IPS-18a (cell line): Measurements from ENCODE around the gene HOXA1.
"Not testable (repeated sequence)": the region's sequence is repeated elsewhere in the genome, so short reads cannot be mapped to it uniquely, and the experiment has no call there.

ENCODE experiments used
- H3K27ac ChIP-seq: one replicate; pipeline ENCODE4 v1.5.1; 2013; ENCODE audit warnings: low read length
- H3K27me3 ChIP-seq: one replicate; pipeline ENCODE4 v1.6.1; 2013; ENCODE audit warnings: mild to moderate bottlenecking, low read length; ENCODE audit not compliant: control insufficient read depth, insufficient read depth
- H3K36me3 ChIP-seq: one replicate; pipeline ENCODE4 v1.6.1; 2013; ENCODE audit warnings: low read depth, low read length; ENCODE audit not compliant: control insufficient read depth
- H3K4me1 ChIP-seq: one replicate; pipeline ENCODE4 v1.6.1; 2013; ENCODE audit warnings: low read depth, low read length; ENCODE audit not compliant: control insufficient read depth
- H3K4me3 ChIP-seq: one replicate; pipeline ENCODE4 v1.5.1; 2013; ENCODE audit warnings: low read length
- H3K9ac ChIP-seq: one replicate; pipeline ENCODE4 v1.6.1; 2013; ENCODE audit warnings: mild to moderate bottlenecking, low read length, moderate library complexity
- H3K9me3 ChIP-seq: one replicate; pipeline ENCODE4 v1.6.1; 2013; ENCODE audit warnings: low read depth, low read length; ENCODE audit not compliant: control insufficient read depth

HOXA1 gene

GRCh38 chr7:27064661-27065060, 31.1 kb downstream of the HOXA1 start:
- H3K4me1 ChIP-seq, result no peaks in the 10 kb centered on the region
- no peaks in the 10 kb centered on the region for H3K27me3 ChIP-seq
- H3K36me3 ChIP-seq, result no peaks in the 10 kb centered on the region
- H3K9me3 ChIP-seq, result no peaks in the 10 kb centered on the region
- no peak overlapping the region for H3K9ac ChIP-seq
- no peak overlapping the region for H3K4me3 ChIP-seq
- H3K27ac ChIP-seq, result no peak overlapping the region

- H3K4me1 ChIP-seq, result no peaks in the 10 kb centered on the region
- H3K9me3 ChIP-seq, result no peaks in the 10 kb centered on the region
- H3K36me3 ChIP-seq, result no peaks in the 10 kb centered on the region
- H3K9ac ChIP-seq, result no peak overlapping the region
- H3K27me3 ChIP-seq, result no peaks in the 10 kb centered on the region
- H3K27ac ChIP-seq, result no peak overlapping the region
- no peak overlapping the region for H3K4me3 ChIP-seq
These were observed 31.6 kb downstream of the HOXA1 start for GRCh38 chr7:27064159-27064558.

- Histone ChIP-seq H3K36me3 (no peaks in the 10 kb centered on the region), H3K4me3 (no peak overlapping the region), H3K27ac (no peak overlapping the region), H3K4me1 (no peaks in the 10 kb centered on the region), H3K9ac (no peak overlapping the region), H3K27me3 (no peaks in the 10 kb centered on the region), H3K9me3 (no peaks in the 10 kb centered on the region)
These were observed 32.9 kb downstream of the HOXA1 start for GRCh38 chr7:27062946-27063345.

DNA sequence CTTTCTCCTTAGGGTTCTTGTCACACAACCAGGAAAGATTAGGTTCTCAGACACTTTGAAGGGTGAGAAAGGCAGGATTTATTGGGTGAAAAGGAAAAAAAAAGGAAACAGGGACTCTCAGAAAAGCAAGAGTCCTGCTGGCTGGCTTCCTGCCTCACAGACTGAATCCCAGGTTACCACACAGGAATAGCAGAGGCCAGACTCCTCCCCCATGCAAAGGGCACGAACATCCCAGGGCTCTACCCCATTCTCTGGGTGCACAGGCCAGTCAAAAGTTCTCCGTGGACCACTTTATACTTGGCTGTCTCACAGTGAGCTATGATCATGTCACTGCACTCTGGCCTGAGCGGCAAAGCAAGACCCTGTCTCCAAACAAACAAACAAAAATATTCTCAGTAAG, 42.6 kb downstream of the HOXA1 start:
- Histone ChIP-seq H3K9ac (no peak overlapping the region), H3K9me3 (no peaks in the 10 kb centered on the region), H3K4me3 (no peak overlapping the region), H3K36me3 (no peaks in the 10 kb centered on the region), H3K4me1 (peaks cover 9% of the 10 kb centered on the region), H3K27me3 (no peaks in the 10 kb centered on the region), H3K27ac (no peak overlapping the region)

DNA sequence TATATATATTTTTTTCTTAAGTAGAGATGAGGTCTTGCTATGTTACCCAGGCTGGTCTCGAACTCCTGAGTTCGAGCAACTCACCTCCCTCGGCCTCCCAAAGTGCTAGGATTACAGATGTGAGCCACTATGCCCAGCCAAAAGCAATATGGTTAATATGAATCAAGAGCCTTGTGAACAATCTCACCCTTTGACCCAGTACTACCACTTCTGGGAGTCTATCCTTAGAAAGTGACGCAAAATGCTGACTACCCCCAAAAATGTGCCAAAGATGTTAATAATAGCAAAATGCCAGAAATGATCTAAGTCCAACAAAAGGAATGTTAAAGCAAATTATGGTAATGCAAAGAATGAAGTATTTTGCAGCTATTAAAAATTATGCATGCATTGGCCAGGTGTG, 44.3 kb downstream of the HOXA1 start:
- H3K9ac ChIP-seq, result no peak overlapping the region
- H3K4me3 ChIP-seq, result no peak overlapping the region
- H3K27ac ChIP-seq, result no peak overlapping the region
- no peaks in the 10 kb centered on the region for H3K36me3 ChIP-seq
- peaks cover 9% of the 10 kb centered on the region for H3K4me1 ChIP-seq
- H3K9me3 ChIP-seq, result no peaks in the 10 kb centered on the region
- H3K27me3 ChIP-seq, result no peaks in the 10 kb centered on the region

DNA sequence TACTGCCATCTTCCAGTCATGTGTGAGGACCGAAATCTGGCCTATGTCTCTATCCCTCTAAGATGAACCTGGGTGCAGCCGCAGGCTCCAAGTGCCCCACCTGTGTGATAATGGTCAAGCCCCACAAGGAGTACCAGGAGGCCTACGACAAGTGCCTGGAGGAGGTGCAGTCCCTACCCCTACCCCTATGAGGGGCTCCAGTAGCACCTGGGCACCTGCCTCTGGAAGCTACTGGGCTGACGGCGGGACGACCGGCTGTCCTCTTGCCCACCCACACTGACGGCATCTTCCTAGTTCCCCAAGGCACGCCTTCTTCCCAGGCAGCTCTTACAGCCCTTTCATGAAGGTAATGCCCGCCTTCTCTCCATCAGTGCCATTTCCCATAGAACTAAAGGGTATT, 47.4 kb downstream of the HOXA1 start:
- H3K27me3 ChIP-seq, result no peaks in the 10 kb centered on the region
- H3K9me3 ChIP-seq, result no peaks in the 10 kb centered on the region
- H3K4me3 ChIP-seq, result no peak overlapping the region
- no peak overlapping the region for H3K9ac ChIP-seq
- H3K27ac ChIP-seq, result no peak overlapping the region
- H3K4me1 ChIP-seq, result peaks cover 7% of the 10 kb centered on the region
- H3K36me3 ChIP-seq, result no peaks in the 10 kb centered on the region

GRCh38 chr7:27046854-27047549, 48.8 kb downstream of the HOXA1 start:
- H3K4me1 ChIP-seq, result no peaks in the 10 kb centered on the region
- no peak overlapping the region for H3K27ac ChIP-seq
- no peaks in the 10 kb centered on the region for H3K27me3 ChIP-seq
- H3K9me3 ChIP-seq, result no peaks in the 10 kb centered on the region
- no peak overlapping the region for H3K9ac ChIP-seq
- no peak overlapping the region for H3K4me3 ChIP-seq
- H3K36me3 ChIP-seq, result no peaks in the 10 kb centered on the region

- not testable (repeated sequence) for H3K27me3 ChIP-seq, H3K9me3 ChIP-seq, H3K4me1 ChIP-seq, H3K9ac ChIP-seq, H3K36me3 ChIP-seq, H3K27ac ChIP-seq, H3K4me3 ChIP-seq
These were observed 49.8 kb downstream of the HOXA1 start for GRCh38 chr7:27045972-27046371.

GRCh38 chr7:27045066-27045465, 50.7 kb downstream of the HOXA1 start:
- H3K27me3 ChIP-seq, H3K4me3 ChIP-seq, H3K36me3 ChIP-seq, H3K9ac ChIP-seq, H3K9me3 ChIP-seq, H3K4me1 ChIP-seq, H3K27ac ChIP-seq: not testable (repeated sequence)
